Endodermal cell (in vitro differentiated cells): ENCODE data around the gene ZNF281. TPM values are rescaled to one million over a fixed set of nuclear protein-coding genes. Genes with fewer than 3 reads are reported as not detected.

ENCODE experiments used
- DNase-seq: peaks from one replicate; pipeline ENCODE4 v3.0.0-alpha.2; 2017
- H3K27ac ChIP-seq: 2 replicates; pipeline ENCODE4 v1.5.1; 2013; ENCODE audit warnings: mild to moderate bottlenecking, low read depth, low read length, moderate library complexity
- H3K27me3 ChIP-seq: 2 replicates; pipeline ENCODE4 v1.6.1; 2013; ENCODE audit warnings: mild to moderate bottlenecking, low read length, moderate library complexity; ENCODE audit not compliant: insufficient read depth, control insufficient read depth, poor library complexity, severe bottlenecking
- H3K36me3 ChIP-seq: 2 replicates; pipeline ENCODE4 v1.7.0; 2013; ENCODE audit warnings: mild to moderate bottlenecking, low read length, moderate library complexity; ENCODE audit not compliant: control insufficient read depth, insufficient read depth
- H3K4me1 ChIP-seq: one replicate; pipeline ENCODE4 v1.7.0; 2013; ENCODE audit warnings: low read length; ENCODE audit not compliant: control insufficient read depth, insufficient read depth
- H3K4me3 ChIP-seq: 2 replicates; pipeline ENCODE4 v1.5.1; 2013; ENCODE audit warnings: mild to moderate bottlenecking, low read length, moderate library complexity
- H3K9ac ChIP-seq: 2 replicates; pipeline ENCODE4 v1.6.1; 2013; ENCODE audit warnings: mild to moderate bottlenecking, low read length, moderate library complexity; ENCODE audit not compliant: poor library complexity, severe bottlenecking; ENCODE audit errors: extremely low read depth
- H3K9me3 ChIP-seq: 2 replicates; pipeline ENCODE4 v1.6.1; 2013; ENCODE audit warnings: mild to moderate bottlenecking, low read length, moderate library complexity; ENCODE audit not compliant: control insufficient read depth
- H3K27ac Mint-ChIP-seq: 2 replicates; pipeline ENCODE4 v1.8.0; 2020; ENCODE audit warnings: mixed read lengths
- H3K27me3 Mint-ChIP-seq: 2 replicates; pipeline ENCODE4 v1.8.0; 2021; ENCODE audit warnings: mild to moderate bottlenecking, mixed read lengths; ENCODE audit not compliant: insufficient read depth
- H3K36me3 Mint-ChIP-seq: 2 replicates; pipeline ENCODE4 v1.8.0; 2020; ENCODE audit warnings: low read depth, mixed read lengths
- H3K4me1 Mint-ChIP-seq: 2 replicates; pipeline ENCODE4 v1.8.0; 2020; ENCODE audit warnings: mixed read lengths
- H3K4me3 Mint-ChIP-seq: 2 replicates; pipeline ENCODE4 v1.8.0; 2020; ENCODE audit warnings: mild to moderate bottlenecking, moderate library complexity, mixed read lengths
- H3K9me3 Mint-ChIP-seq: 2 replicates; pipeline ENCODE4 v1.8.0; 2020; ENCODE audit warnings: mild to moderate bottlenecking, mixed read lengths
- CTCF ChIP-seq: fragments of 200-600 bp; sonication (generic); conservative IDR thresholded peaks from 2 replicates; pipeline ENCODE4 v1.5.0; 2021; ENCODE audit warnings: antibody characterized with exemption, mild to moderate bottlenecking
- WGBS, 2 experiments: methylation state at CpG; one replicate each; pipeline versions ENCODE4 v1.1.5 to v1.1.7; 2013; ENCODE audit warnings: missing lambda C conversion rate in 2 of 2, mixed read lengths in 1 of 2; ENCODE audit not compliant: insufficient coverage in 1 of 2, insufficient read length in 1 of 2; 5-methylcytosine and 5-hydroxymethylcytosine counted together
- total RNA-seq, 2 donors: library from RNA; stranded (reverse); fragmentation: NEBNext Ultra II Directional in 1 of 2; extraction: Animal tissue kit (Norgen Biotek cat#: 25700) in 1 of 2; gene quantifications; 2 replicates in 1 of 2; 3 replicates in 1 of 2; pipeline ENCODE4 v1.2.1, GENCODE V29; 2021

ZNF281 gene
- total RNA-seq, 2 donors from 2014 or later, result 51.7 to 61.1 TPM

GRCh38 chr1:200452850-200453552 is 43.2 kb upstream of the ZNF281 start:
- peak overlapping the region; percentile 31 for H3K27ac Mint-ChIP-seq
- no peak overlapping the region for H3K9ac ChIP-seq
- 64 to 71% methylated on average over 6 to 8 of the region's 8 CpGs for WGBS, 2 experiments
- TF ChIP-seq CTCF, result no peak
- peaks cover 30% of the 10 kb centered on the region for H3K36me3 Mint-ChIP-seq
- no peaks in the 10 kb centered on the region for H3K9me3 Mint-ChIP-seq
- H3K27me3 Mint-ChIP-seq, result no peaks in the 10 kb centered on the region
- no peaks in the 10 kb centered on the region for H3K9me3 ChIP-seq
- DNase-seq, result no peak
- no peak overlapping the region for H3K4me3 Mint-ChIP-seq
- H3K4me3 ChIP-seq, result no peak overlapping the region
- peaks cover 20% of the 10 kb centered on the region for H3K4me1 Mint-ChIP-seq
- H3K36me3 ChIP-seq, result peaks cover 12% of the 10 kb centered on the region
- peaks cover 3% of the 10 kb centered on the region for H3K4me1 ChIP-seq
- no peaks in the 10 kb centered on the region for H3K27me3 ChIP-seq
- H3K27ac ChIP-seq, result no peak overlapping the region

GRCh38 chr1:200448034-200448762 is 38.4 kb upstream of the ZNF281 start:
- no peak overlapping the region for H3K4me3 Mint-ChIP-seq
- WGBS, 2 experiments, result 92 to 94% methylated on average over 4 to 6 of the region's 6 CpGs
- H3K4me1 Mint-ChIP-seq, result peaks cover 13% of the 10 kb centered on the region
- H3K36me3 ChIP-seq, result peaks cover 12% of the 10 kb centered on the region
- no peaks in the 10 kb centered on the region for H3K9me3 ChIP-seq
- peaks cover 6% of the 10 kb centered on the region for H3K9me3 Mint-ChIP-seq
- peaks cover 3% of the 10 kb centered on the region for H3K4me1 ChIP-seq
- H3K36me3 Mint-ChIP-seq, result peaks cover 48% of the 10 kb centered on the region
- no peak for TF ChIP-seq CTCF
- no peak overlapping the region for H3K4me3 ChIP-seq
- DNase-seq, result no peak
- no peak overlapping the region for H3K9ac ChIP-seq
- no peak overlapping the region for H3K27ac Mint-ChIP-seq
- H3K27ac ChIP-seq, result no peak overlapping the region
- H3K27me3 ChIP-seq, result no peaks in the 10 kb centered on the region
- H3K27me3 Mint-ChIP-seq, result no peaks in the 10 kb centered on the region

GRCh38 chr1:200445213-200445612 is 35.4 kb upstream of the ZNF281 start:
- 100% methylated on average over 1 of the region's 1 CpG; no CpG with 5 or more reads in 1 of the 2 experiments for WGBS, 2 experiments
- H3K36me3 ChIP-seq, result peaks cover 5% of the 10 kb centered on the region
- no peak for DNase-seq
- H3K36me3 Mint-ChIP-seq, result peaks cover 48% of the 10 kb centered on the region
- no peak overlapping the region for H3K9ac ChIP-seq
- H3K4me1 Mint-ChIP-seq, result no peaks in the 10 kb centered on the region
- H3K4me3 Mint-ChIP-seq, result no peak overlapping the region
- no peak for TF ChIP-seq CTCF
- no peak overlapping the region for H3K27ac Mint-ChIP-seq
- H3K9me3 Mint-ChIP-seq, result peaks cover 6% of the 10 kb centered on the region
- no peaks in the 10 kb centered on the region for H3K27me3 Mint-ChIP-seq
- H3K4me1 ChIP-seq, result no peaks in the 10 kb centered on the region
- no peak overlapping the region for H3K4me3 ChIP-seq
- H3K27ac ChIP-seq, result no peak overlapping the region
- H3K27me3 ChIP-seq, result no peaks in the 10 kb centered on the region
- H3K9me3 ChIP-seq, result no peaks in the 10 kb centered on the region
